Activated CD4-positive, alpha-beta memory T cell treated with anti-CD3 and anti-CD28 coated beads for 36 hours (primary cell): ENCODE results near the gene SLCO6A1. TPM values are rescaled to one million over a fixed set of nuclear protein-coding genes. Genes with fewer than 3 reads are reported as not detected.

Source experiments
- total RNA-seq, 2 experiments: library from RNA; stranded (reverse); gene quantifications; one replicate each; pipeline ENCODE4 v1.2.3, GENCODE V29; 2021

The SLCO6A1 gene
- total RNA-seq, 2 experiments from 2014 or later, result not detected

Other genes with a start within 250 kb of the SLCO6A1 start
- under 1 TPM; 0.31 to 0.38 TPM for gene SLCO4C1, start 202.7 kb downstream of the SLCO6A1 start, total RNA-seq